Measurements from ENCODE around the gene TSSK1B.

DNA sequence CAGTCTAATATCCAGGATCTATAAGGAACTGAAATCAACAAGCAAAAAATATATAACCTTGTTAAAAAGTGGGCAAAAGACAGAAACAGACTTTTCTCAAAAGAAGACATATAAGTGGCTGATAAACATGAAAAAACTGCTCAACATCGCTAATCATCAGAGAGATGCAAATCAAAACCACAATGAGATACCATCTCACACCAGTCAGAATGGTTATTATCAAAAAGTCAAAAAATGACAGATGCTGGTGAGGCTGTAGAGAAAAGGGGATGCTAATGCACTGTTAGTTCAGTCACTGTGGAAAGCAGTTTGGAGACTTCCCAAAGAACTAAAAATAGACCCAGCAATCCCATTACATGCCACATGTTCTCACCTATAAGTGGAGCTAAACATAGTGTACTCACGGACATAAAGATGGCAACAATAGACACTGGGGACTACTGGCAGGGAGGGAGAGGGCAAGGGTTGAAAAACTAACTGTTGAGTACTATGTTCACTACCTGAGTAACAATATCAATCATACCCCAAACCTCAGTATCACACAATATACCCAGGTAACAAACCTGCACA lies 11.7 kb upstream of the TSSK1B start:
- TF ChIP-seq, protein P1, sequence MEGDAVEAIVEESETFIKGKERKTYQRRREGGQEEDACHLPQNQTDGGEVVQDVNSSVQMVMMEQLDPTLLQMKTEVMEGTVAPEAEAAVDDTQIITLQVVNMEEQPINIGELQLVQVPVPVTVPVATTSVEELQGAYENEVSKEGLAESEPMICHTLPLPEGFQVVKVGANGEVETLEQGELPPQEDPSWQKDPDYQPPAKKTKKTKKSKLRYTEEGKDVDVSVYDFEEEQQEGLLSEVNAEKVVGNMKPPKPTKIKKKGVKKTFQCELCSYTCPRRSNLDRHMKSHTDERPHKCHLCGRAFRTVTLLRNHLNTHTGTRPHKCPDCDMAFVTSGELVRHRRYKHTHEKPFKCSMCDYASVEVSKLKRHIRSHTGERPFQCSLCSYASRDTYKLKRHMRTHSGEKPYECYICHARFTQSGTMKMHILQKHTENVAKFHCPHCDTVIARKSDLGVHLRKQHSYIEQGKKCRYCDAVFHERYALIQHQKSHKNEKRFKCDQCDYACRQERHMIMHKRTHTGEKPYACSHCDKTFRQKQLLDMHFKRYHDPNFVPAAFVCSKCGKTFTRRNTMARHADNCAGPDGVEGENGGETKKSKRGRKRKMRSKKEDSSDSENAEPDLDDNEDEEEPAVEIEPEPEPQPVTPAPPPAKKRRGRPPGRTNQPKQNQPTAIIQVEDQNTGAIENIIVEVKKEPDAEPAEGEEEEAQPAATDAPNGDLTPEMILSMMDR (IDR thresholded peaks at IDR 0.05), result no peak
- no peak for TF ChIP-seq POLR2A (IDR thresholded peaks at IDR 0.05)
